ENCODE results near the gene MSRB3. TPM values are rescaled to one million over a fixed set of nuclear protein-coding genes. Genes with fewer than 3 reads are reported as not detected.

The MSRB3 gene
- total and polyA plus RNA-seq, 2 donors (not counting 3 experiments of a cell fraction or from before 2014, with no cell fraction given) = 20.0 to 59.3 TPM

DNA sequence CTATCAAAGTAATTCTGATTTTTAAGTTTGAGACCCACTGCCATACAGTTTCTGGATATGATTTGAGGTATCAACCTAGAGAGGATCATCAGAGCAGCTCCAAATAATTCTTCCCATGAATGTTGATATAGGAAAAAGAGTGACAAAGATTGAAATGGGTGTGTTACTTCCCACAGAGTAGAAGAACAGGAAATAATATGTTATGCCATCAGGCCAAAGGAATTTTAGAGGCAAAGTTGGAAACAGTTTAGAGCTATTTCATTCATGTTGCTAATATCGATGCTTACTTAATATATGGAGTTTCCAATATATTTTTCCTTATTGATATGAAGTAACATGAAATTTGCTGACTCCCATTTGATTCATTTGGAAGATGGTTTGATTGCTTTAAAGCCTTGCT lies 8.9 kb upstream of the MSRB3 start:
- Histone ChIP-seq H2AFZ (ENCODE audit: low read depth, low read length) (peak overlapping the region; percentile 79), H4K20me1 (replicated peaks; ENCODE audit: control insufficient read depth, extremely low read depth, insufficient read depth, low read length) (no peaks in the 10 kb centered on the region), H3K79me2 (ENCODE audit: control insufficient read depth, insufficient read depth, low read length) (no peaks in the 10 kb centered on the region), H3K4me1 (ENCODE audit: control insufficient read depth, extremely low read depth, insufficient read depth, low read length) (peaks cover 26% of the 10 kb centered on the region), H3K36me3 (ENCODE audit: control insufficient read depth in 2 of 2, extremely low read depth in 1 of 2, insufficient read depth in 2 of 2, low read length in 2 of 2) (no peaks in the 10 kb centered on the region), H3K9me3 (replicated peaks; ENCODE audit: control insufficient read depth, insufficient read depth, low read length) (no peaks in the 10 kb centered on the region), H3K9me1 (replicated peaks; ENCODE audit: control insufficient read depth, extremely low read depth, insufficient read depth, low read length) (no peaks in the 10 kb centered on the region), H3K27ac (ENCODE audit: insufficient read depth, low read depth, low read length) (peak overlapping the region; percentile 80), H3K4me2 (ENCODE audit: insufficient read depth, low read length) (peak overlapping the region; percentile 82), H3K9ac (replicated peaks; ENCODE audit: extremely low read depth, insufficient read depth, low read length) (peak overlapping the region; percentile 38), H3K4me3 (replicated peaks in 1 of 3; ENCODE audit: insufficient read depth in 1 of 3, low read depth in 1 of 3, low read length in 3 of 3) (peak overlapping the region in 1 of 3 experiments; percentile 6), H3K27me3 (ENCODE audit: control insufficient read depth in 2 of 2, insufficient read depth in 2 of 2, low read length in 2 of 2) (no peaks in the 10 kb centered on the region)
- no peak for TF ChIP-seq MYC (IDR thresholded peaks at IDR 0.05; ENCODE audit: low read depth, low read length)
- peak; percentile 28 for TF ChIP-seq POLR2AphosphoS5 (IDR thresholded peaks at IDR 0.05; ENCODE audit: insufficient read depth, low read depth, low read length)
- peak; percentile 76 for TF ChIP-seq JUN (IDR thresholded peaks at IDR 0.05; ENCODE audit: borderline replicate concordance, insufficient read depth, insufficient read length, low read depth)
- peak; percentile 62 for TF ChIP-seq FOS (IDR thresholded peaks at IDR 0.05; ENCODE audit: borderline replicate concordance, insufficient read depth, low read length)
- BruUV-seq (replicated peaks) = no TSS peak
- peak; percentile 78 for FAIRE-seq
- POLR2A ChIA-PET = no interaction called here
- CTCF ChIA-PET = interaction anchor here (1.0 to 1.5 kb wide), 5 partner anchors 10 to 60 kb away, joined by 3 to 9 read pairs (median 4); no protein-coding TSS in a partner anchor
- dilution Hi-C loops (cut with MboI; ENCODE audit: extremely low pct_ligation_motif_present, low sequenced_read_pairs) = no loop called here
- intact Hi-C loops (cut with micrococcal nuclease) = loop anchor here (2.0 kb wide), 1 partner anchor 101 kb away; the partner anchor contains the start of gene LEMD3
- peak; percentile 76 for DNase-seq (ENCODE audit: low read depth, low spot score)

DNA sequence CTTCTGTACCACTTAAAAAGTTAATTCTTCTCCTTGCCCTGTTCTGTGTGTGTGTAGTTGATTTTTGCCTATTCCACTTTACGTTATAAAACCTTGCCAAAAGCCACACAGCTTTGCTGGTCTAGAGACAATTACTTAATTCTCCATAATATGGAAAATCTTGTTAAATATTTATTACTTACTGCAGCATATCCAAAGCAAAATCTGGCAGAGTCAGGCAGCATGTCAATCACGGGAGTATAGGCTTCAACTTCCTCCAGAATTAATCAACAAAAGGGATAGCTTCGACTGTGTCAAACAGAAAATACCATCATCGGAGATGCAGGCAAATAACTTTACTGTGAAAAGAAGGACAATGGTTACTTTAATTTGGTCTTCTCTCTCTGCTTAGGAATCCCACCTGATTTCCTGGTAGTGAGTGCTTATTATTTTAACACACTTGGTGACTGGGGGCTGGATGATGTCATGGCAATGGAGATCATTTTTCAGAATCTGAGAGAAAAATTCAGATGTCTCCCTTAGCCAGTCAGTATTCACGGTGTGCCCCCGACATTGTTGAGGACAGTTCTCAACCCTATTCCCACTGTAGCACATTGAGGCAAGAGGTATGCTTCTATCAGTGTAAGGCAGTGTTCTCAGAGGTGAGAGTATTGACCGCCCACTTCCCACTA lies 3.7 kb upstream of the MSRB3 start:
- Histone ChIP-seq H3K9me1 (replicated peaks; ENCODE audit: control insufficient read depth, extremely low read depth, insufficient read depth, low read length) (no peaks in the 10 kb centered on the region), H3K36me3 (ENCODE audit: control insufficient read depth in 2 of 2, extremely low read depth in 1 of 2, insufficient read depth in 2 of 2, low read length in 2 of 2) (no peaks in the 10 kb centered on the region), H4K20me1 (replicated peaks; ENCODE audit: control insufficient read depth, extremely low read depth, insufficient read depth, low read length) (no peaks in the 10 kb centered on the region), H3K27me3 (ENCODE audit: control insufficient read depth in 2 of 2, insufficient read depth in 2 of 2, low read length in 2 of 2) (no peaks in the 10 kb centered on the region), H3K79me2 (ENCODE audit: control insufficient read depth, insufficient read depth, low read length) (peaks cover 8% of the 10 kb centered on the region), H3K4me3 (replicated peaks in 1 of 3; ENCODE audit: insufficient read depth in 1 of 3, low read depth in 1 of 3, low read length in 3 of 3) (no peak overlapping the region), H3K4me1 (ENCODE audit: control insufficient read depth, extremely low read depth, insufficient read depth, low read length) (peaks cover 16% of the 10 kb centered on the region), H3K27ac (ENCODE audit: insufficient read depth, low read depth, low read length) (no peak overlapping the region), H3K4me2 (ENCODE audit: insufficient read depth, low read length) (no peak overlapping the region), H3K9ac (replicated peaks; ENCODE audit: extremely low read depth, insufficient read depth, low read length) (no peak overlapping the region), H2AFZ (ENCODE audit: low read depth, low read length) (no peak overlapping the region), H3K9me3 (replicated peaks; ENCODE audit: control insufficient read depth, insufficient read depth, low read length) (no peaks in the 10 kb centered on the region)
- DNase-seq (ENCODE audit: low read depth, low spot score) (no peak), FAIRE-seq (no peak)
- TF ChIP-seq EZH2 (IDR thresholded peaks at IDR 0.05; ENCODE audit: borderline replicate concordance, low read depth, low read length, severe bottlenecking) = no peak
- TF ChIP-seq, protein P1, sequence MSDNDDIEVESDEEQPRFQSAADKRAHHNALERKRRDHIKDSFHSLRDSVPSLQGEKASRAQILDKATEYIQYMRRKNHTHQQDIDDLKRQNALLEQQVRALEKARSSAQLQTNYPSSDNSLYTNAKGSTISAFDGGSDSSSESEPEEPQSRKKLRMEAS (IDR thresholded peaks at IDR 0.05; ENCODE audit: insufficient read depth, insufficient read length) = no peak
- no peak for TF ChIP-seq MYC (IDR thresholded peaks at IDR 0.05; ENCODE audit: low read depth, low read length)
- TF ChIP-seq POLR2AphosphoS5 (IDR thresholded peaks at IDR 0.05; ENCODE audit: insufficient read depth, low read depth, low read length) = no peak
- TF ChIP-seq, protein P2, sequence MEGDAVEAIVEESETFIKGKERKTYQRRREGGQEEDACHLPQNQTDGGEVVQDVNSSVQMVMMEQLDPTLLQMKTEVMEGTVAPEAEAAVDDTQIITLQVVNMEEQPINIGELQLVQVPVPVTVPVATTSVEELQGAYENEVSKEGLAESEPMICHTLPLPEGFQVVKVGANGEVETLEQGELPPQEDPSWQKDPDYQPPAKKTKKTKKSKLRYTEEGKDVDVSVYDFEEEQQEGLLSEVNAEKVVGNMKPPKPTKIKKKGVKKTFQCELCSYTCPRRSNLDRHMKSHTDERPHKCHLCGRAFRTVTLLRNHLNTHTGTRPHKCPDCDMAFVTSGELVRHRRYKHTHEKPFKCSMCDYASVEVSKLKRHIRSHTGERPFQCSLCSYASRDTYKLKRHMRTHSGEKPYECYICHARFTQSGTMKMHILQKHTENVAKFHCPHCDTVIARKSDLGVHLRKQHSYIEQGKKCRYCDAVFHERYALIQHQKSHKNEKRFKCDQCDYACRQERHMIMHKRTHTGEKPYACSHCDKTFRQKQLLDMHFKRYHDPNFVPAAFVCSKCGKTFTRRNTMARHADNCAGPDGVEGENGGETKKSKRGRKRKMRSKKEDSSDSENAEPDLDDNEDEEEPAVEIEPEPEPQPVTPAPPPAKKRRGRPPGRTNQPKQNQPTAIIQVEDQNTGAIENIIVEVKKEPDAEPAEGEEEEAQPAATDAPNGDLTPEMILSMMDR (IDR thresholded peaks at IDR 0.05; ENCODE audit: extremely low read depth in 1 of 2, insufficient read depth in 1 of 2, low read depth in 1 of 2, low read length in 2 of 2) = no peak
- TF ChIP-seq FOS (IDR thresholded peaks at IDR 0.05; ENCODE audit: borderline replicate concordance, insufficient read depth, low read length) = no peak
- no peak for TF ChIP-seq GATA2 (IDR thresholded peaks at IDR 0.05; ENCODE audit: insufficient read depth, insufficient read length, low read depth, low read length)
- no peak for TF ChIP-seq JUN (IDR thresholded peaks at IDR 0.05; ENCODE audit: borderline replicate concordance, insufficient read depth, insufficient read length, low read depth)
- TF ChIP-seq POLR2A (IDR thresholded peaks at IDR 0.05; ENCODE audit: low read depth, low read length) = no peak
- ChIA-PET CTCF (interaction anchor here (1.0 to 1.2 kb wide), 2 partner anchors 42 kb away, joined by 3 to 4 read pairs; no protein-coding TSS in a partner anchor), POLR2A (no interaction called here)
- dilution Hi-C loops (cut with MboI; ENCODE audit: extremely low pct_ligation_motif_present, low sequenced_read_pairs) = no loop called here
- BruUV-seq (replicated peaks) = no TSS peak
- intact Hi-C loops (cut with micrococcal nuclease) = no loop called here
